Measurements from ENCODE around the gene KHDRBS2.

Gene KHDRBS2

GRCh38 chr6:62174548-62174947, 111.5 kb downstream of the KHDRBS2 start:
- no peak for DNase-seq

GRCh38 chr6:62167736-62168135, 118.3 kb downstream of the KHDRBS2 start:
- DNase-seq, result no peak

- DNase-seq, result no peak
Observed at GRCh38 chr6:62162858-62163257, 123.2 kb downstream of the KHDRBS2 start.

- no peak for DNase-seq
Observed at GRCh38 chr6:62152796-62153195, 133.2 kb downstream of the KHDRBS2 start.

GRCh38 chr6:62150048-62150663, 135.9 kb downstream of the KHDRBS2 start:
- DNase-seq, result no peak

GRCh38 chr6:62146954-62147853, 138.8 kb downstream of the KHDRBS2 start:
- DNase-seq, result no peak

- no peak for DNase-seq
Observed at GRCh38 chr6:62129127-62129526, 156.9 kb downstream of the KHDRBS2 start.

- no peak for DNase-seq
Observed at GRCh38 chr6:62119401-62119800, 166.6 kb downstream of the KHDRBS2 start.

- DNase-seq, result no peak
Observed at GRCh38 chr6:62103186-62103859, 182.7 kb downstream of the KHDRBS2 start.

- no peak for DNase-seq
Observed at GRCh38 chr6:62102387-62102786, 183.6 kb downstream of the KHDRBS2 start.

- no peak for DNase-seq
Observed at GRCh38 chr6:62090442-62091229, 195.4 kb downstream of the KHDRBS2 start.

GRCh38 chr6:62089781-62090180, 196.2 kb downstream of the KHDRBS2 start:
- DNase-seq, result no peak

GRCh38 chr6:62086047-62086446, 200.0 kb downstream of the KHDRBS2 start:
- DNase-seq, result no peak

GRCh38 chr6:62075869-62076268, 210.2 kb downstream of the KHDRBS2 start:
- no peak for DNase-seq

GRCh38 chr6:62059901-62060300, 226.1 kb downstream of the KHDRBS2 start:
- no peak for DNase-seq

- DNase-seq, result no peak
Observed at GRCh38 chr6:62057300-62057699, 228.7 kb downstream of the KHDRBS2 start.

GRCh38 chr6:62045502-62045901, 240.5 kb downstream of the KHDRBS2 start:
- DNase-seq, result no peak

- DNase-seq, result no peak
Observed at GRCh38 chr6:62043084-62043483, 242.9 kb downstream of the KHDRBS2 start.

- no peak for DNase-seq
Observed at GRCh38 chr6:62042429-62042828, 243.6 kb downstream of the KHDRBS2 start.

GRCh38 chr6:62039605-62040004, 246.4 kb downstream of the KHDRBS2 start:
- no peak for DNase-seq

- DNase-seq, result no peak
Observed at GRCh38 chr6:62037445-62037844, 248.6 kb downstream of the KHDRBS2 start.

GRCh38 chr6:62035952-62036351, 250.1 kb downstream of the KHDRBS2 start:
- DNase-seq, result no peak

- DNase-seq, result no peak
Observed at GRCh38 chr6:62013719-62014118, 272.3 kb downstream of the KHDRBS2 start.

Data from activated CD4-positive, alpha-beta T cell treated with anti-CD3 and anti-CD28 coated beads for 1 hour (primary cell).